NCI-H1436 (cell line): ENCODE measurements around the gene SDCBP2.
"Not testable (repeated sequence)": the region's sequence is repeated elsewhere in the genome, so short reads cannot be mapped to it uniquely, and the experiment has no call there.

Source experiments
- DNase-seq: peaks from one replicate; lab custom pipeline; 2025; lab: John Stamatoyannopoulos, UW

SDCBP2 gene

GRCh38 chr20:1357921-1358671 is 29.2 kb upstream of the SDCBP2 start:
- no peak for DNase-seq

- no peak for DNase-seq
These were observed 25.0 kb upstream of the SDCBP2 start for GRCh38 chr20:1353956-1354355.

GRCh38 chr20:1346315-1346969 is 17.5 kb upstream of the SDCBP2 start:
- DNase-seq: no peak

GRCh38 chr20:1345756-1346093 is 16.8 kb upstream of the SDCBP2 start:
- DNase-seq: no peak

- DNase-seq: no peak
These were observed 16.3 kb upstream of the SDCBP2 start for GRCh38 chr20:1345030-1345755.

- not testable (repeated sequence) for DNase-seq
These were observed 14.6 kb upstream of the SDCBP2 start for GRCh38 chr20:1343446-1344124.

- no peak for DNase-seq
These were observed 12.8 kb upstream of the SDCBP2 start for GRCh38 chr20:1341561-1342265.

- no peak for DNase-seq
These were observed 9.9 kb upstream of the SDCBP2 start for GRCh38 chr20:1338801-1339200.

- no peak for DNase-seq
These were observed 9.2 kb upstream of the SDCBP2 start for GRCh38 chr20:1338096-1338495.

- no peak for DNase-seq
These were observed 8.5 kb upstream of the SDCBP2 start for GRCh38 chr20:1337441-1337840.

GRCh38 chr20:1336699-1337367 is 7.9 kb upstream of the SDCBP2 start:
- no peak for DNase-seq

GRCh38 chr20:1335961-1336698 is 7.2 kb upstream of the SDCBP2 start:
- DNase-seq: no peak

GRCh38 chr20:1334761-1335160 is 5.8 kb upstream of the SDCBP2 start:
- no peak for DNase-seq

GRCh38 chr20:1334370-1334731 is 5.4 kb upstream of the SDCBP2 start:
- no peak for DNase-seq

- no peak for DNase-seq
These were observed 4.8 kb upstream of the SDCBP2 start for GRCh38 chr20:1333462-1334369.

GRCh38 chr20:1332749-1333300 is 3.9 kb upstream of the SDCBP2 start:
- no peak for DNase-seq

- DNase-seq: no peak
These were observed 3.0 kb upstream of the SDCBP2 start for GRCh38 chr20:1331801-1332453.

- no peak for DNase-seq
These were observed 2.2 kb upstream of the SDCBP2 start for GRCh38 chr20:1331101-1331500.
